Jurkat, Clone E6-1 (cell line): ENCODE measurements around the gene FBXL17.

ENCODE experiments used
- DNase-seq: peaks from one replicate; pipeline ENCODE4 v3.0.0-alpha.2; 2011; ENCODE audit warnings: low read depth, low spot score
- H3K4me3 ChIP-seq: 2 replicates; pipeline ENCODE4 v1.5.1; 2011; ENCODE audit warnings: mild to moderate bottlenecking, low read length, control low read depth, moderate library complexity

Gene FBXL17

GRCh38 chr5:107817951-107818350 is 563.9 kb downstream of the FBXL17 start:
- H3K4me3 ChIP-seq = no peak overlapping the region
- no peak for DNase-seq

- DNase-seq = no peak
- no peak overlapping the region for H3K4me3 ChIP-seq
Measured at GRCh38 chr5:107817436-107817835, 564.5 kb downstream of the FBXL17 start.

GRCh38 chr5:107815109-107815508 is 566.8 kb downstream of the FBXL17 start:
- H3K4me3 ChIP-seq = no peak overlapping the region
- DNase-seq = no peak

- H3K4me3 ChIP-seq = no peak overlapping the region
- no peak for DNase-seq
Measured at GRCh38 chr5:107814183-107814827, 567.6 kb downstream of the FBXL17 start.

- DNase-seq = no peak
- H3K4me3 ChIP-seq = no peak overlapping the region
Measured at GRCh38 chr5:107813559-107813958, 568.3 kb downstream of the FBXL17 start.

- H3K4me3 ChIP-seq = no peak overlapping the region
- no peak for DNase-seq
Measured at GRCh38 chr5:107812570-107813141, 569.2 kb downstream of the FBXL17 start.

GRCh38 chr5:107809201-107810034 is 572.5 kb downstream of the FBXL17 start:
- H3K4me3 ChIP-seq = no peak overlapping the region
- DNase-seq = no peak
